Stimulated activated CD4-positive, alpha-beta T cell treated with anti-CD3 and anti-CD28 coated beads, Interleukin-2, amount 100 ng/mL, for 4 hours (primary cell): Measurements from ENCODE around the gene CYB561A3.

Experiments used
- DNase-seq: peaks from one replicate; pipeline ENCODE4 v3.0.0-alpha.2; 2020; ENCODE audit warnings: low read depth

CYB561A3 gene

GRCh38 chr11:61369372-61370348 is 8.0 kb upstream of the CYB561A3 start:
- DNase-seq: no peak

DNA sequence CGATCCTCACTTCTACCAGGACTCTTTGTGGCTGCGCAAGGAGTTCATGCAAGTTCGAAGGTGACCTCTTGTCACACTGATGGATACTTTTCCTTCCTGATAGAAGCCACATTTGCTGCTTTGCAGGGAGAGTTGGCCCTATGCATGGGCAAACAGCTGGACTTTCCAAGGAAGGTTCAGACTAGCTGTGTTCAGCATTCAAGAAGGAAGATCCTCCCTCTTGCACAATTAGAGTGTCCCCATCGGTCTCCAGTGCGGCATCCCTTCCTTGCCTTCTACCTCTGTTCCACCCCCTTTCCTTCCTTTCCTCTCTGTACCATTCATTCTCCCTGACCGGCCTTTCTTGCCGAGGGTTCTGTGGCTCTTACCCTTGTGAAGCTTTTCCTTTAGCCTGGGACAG is 7.0 kb upstream of the CYB561A3 start:
- DNase-seq: no peak

- no peak for DNase-seq
Measured at GRCh38 chr11:61367406-61367805, 5.7 kb upstream of the CYB561A3 start.

- no peak for DNase-seq
Measured at GRCh38 chr11:61364012-61364675, 2.5 kb upstream of the CYB561A3 start.

DNA sequence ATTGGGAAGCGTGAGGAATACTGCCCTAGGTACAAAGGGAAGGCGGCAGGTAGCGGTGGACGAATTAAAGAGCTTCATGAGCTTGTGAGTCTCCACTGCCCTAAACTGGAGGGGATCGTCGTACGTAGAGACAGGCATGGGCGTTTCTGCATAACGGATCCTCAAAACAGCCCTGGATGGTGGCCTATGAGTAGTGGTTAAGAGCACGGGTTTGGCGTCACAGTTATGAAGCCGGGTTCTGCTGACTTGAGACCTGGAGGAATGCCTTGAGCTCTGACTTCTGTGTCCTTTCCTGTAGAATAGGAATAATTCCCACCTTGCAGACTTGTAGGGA is 827 bp upstream of the CYB561A3 start:
- DNase-seq: peak; percentile 5

DNA sequence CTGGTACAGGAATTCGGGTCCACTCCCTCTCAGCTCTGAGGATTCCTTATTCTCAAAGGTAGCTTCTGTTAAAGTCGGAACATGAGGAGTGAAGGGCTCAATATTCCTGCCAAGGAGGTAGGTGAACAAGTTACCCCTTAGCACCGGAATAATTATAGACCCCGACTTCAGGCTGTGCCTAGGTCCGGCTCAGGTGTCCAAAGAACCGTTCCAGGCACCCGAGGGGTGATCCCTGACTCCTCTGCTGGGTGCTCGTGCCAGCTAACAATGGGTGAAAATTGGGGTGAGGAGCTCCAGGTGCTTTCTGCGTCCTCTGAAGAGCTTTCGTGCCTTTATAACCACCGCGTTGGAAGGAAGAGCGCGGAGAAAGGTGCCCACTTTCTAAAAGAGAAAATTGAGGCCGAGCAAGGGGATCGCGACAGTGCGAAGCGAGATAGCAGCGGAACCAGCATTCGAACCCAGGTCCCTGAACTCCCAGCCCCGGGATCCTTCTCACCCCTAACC is 393 bp downstream of the CYB561A3 start:
- no peak for DNase-seq

GRCh38 chr11:61359516-61359915 is 2.2 kb downstream of the CYB561A3 start:
- no peak for DNase-seq

DNA sequence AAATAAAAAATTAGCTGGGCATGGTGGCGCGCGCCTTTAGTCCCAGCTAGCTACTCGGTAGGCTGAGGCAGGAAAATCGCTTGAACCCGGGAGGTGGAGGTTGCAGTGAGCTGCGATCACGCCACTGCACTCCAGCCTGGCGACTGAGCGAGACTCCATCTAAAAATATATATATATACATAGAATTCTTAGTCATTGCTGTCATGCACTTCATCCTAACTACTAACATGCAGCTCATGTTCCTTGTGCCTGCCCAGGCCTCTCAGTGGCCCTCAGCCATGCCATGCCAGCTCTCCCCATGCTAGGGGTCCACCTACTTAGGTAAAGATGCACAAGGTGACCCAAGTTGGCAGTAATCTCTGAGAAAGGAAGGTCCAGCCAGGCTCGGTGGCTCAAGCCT is 3.1 kb downstream of the CYB561A3 start:
- no peak for DNase-seq

- DNase-seq: no peak
Measured at GRCh38 chr11:61357894-61358239, 3.8 kb downstream of the CYB561A3 start.

GRCh38 chr11:61357233-61357893 is 4.3 kb downstream of the CYB561A3 start:
- DNase-seq: no peak

DNA sequence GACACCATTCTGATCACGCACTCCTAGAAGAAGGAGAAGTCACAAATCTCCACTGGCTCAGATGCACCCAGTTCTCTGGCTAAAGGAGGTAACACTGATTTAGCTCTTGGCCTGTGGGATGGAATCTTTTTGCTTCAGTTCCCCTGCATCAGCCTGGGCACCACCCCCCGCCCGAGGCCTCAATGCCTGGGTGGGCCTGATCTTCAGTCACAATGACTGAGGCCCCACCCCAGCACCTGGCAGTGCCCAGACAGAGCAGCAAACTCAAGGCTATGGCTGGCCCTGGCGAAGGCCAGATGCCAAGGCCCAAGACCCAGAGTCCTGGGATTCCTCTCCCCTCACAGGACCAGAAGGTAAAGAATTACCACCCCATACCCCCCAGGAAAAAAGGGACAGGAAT is 5.0 kb downstream of the CYB561A3 start:
- no peak for DNase-seq

DNA sequence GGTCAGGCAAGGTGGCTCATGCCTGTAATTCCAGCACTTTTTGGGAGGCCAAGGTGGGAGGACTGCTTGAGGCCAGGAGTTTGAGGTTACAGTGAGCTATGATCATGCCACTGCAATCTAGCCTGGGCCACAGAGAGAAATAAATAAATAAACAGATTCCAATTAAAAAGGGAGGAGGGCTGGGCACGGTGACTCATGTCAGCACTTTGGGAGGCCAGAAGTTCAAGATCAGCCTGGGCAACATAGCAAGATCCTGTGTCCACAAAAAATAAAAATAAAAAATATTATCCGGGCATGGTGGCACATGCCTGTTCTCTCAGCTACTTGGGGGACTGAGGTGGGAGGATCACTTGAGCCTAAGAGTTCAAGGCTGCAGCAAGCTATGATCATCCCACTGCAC is 7.5 kb downstream of the CYB561A3 start:
- DNase-seq: no peak

GRCh38 chr11:61353131-61354067 is 8.3 kb downstream of the CYB561A3 start:
- DNase-seq: no peak

DNA sequence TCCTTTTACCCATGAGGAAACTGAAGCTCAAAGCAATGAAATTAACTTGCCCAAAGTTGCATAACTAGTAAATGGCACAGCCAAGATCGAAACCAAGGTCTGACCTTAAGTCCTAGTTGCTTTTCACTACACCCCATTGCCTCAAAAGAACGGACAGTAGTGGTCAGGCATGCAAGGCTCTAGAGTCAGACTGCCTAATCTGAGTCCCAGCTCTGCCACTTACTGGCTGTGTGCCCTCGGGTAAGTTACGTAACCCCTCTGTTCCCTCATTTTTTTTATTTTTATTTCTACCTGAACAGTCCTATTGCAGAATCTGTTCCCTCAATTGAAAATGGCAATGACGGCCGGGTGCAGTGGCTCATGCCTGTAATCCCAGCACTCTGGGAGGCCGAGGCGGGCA is 9.6 kb downstream of the CYB561A3 start:
- no peak for DNase-seq

DNA sequence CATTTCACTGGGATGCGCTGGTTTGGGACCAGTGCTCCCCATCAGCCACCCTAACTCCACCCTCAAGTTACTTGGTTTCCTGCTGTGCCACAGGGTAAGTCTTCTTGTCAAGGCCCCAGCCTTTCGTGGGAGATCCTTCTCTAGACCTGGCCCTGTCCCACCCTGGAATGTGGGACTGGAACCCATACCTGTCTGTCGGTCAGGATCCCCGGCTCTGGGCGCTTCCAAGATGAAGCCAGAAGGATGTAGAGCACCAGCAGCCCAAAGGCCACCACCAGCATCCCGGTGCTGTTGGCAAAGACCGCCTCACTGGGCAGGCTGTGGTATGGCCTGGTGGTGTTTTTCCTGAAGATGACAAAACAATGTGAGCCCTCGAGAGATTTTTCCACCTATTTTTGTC is 10.9 kb downstream of the CYB561A3 start:
- DNase-seq: no peak

DNA sequence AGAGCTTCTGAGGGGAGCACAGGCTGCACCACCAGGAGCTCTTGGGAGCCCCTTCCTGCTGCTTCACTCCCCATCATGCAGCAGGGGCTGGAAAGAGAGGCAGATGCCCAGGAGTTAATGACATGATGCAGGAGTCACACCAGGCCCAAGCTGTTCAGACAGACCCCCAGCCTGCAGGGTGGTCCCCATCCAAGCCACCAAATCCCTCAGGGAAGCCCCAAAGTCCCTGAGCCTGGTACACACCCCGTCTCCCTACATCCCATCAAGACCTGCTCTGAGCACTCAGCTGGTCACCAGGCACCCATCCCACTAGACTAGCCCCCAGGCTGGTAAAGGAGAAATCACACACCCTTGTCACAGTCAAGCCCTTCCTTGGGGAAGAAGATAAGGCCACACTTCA is 11.3 kb downstream of the CYB561A3 start:
- no peak for DNase-seq

DNA sequence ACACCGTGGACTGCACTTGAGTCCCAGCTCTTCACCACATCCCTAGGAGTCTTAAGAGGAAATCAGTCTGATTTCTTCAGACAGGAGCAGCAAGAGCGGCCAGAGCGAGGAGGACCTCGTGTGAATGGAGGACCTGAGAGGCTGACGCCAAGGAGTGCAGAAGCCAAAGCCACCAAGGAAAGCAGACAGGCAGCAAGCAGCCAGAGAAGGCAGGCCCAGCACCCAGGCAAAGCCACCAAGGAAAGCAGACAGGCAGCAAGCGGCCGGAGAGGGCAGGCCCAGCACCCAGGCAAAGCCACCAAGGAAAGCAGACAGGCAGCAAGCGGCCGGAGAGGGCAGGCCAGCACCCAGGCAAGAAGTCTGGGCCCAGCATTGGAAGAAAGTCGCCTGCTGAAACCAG is 11.8 kb downstream of the CYB561A3 start:
- DNase-seq: no peak

- no peak for DNase-seq
Measured at GRCh38 chr11:61349189-61349751, 12.4 kb downstream of the CYB561A3 start.

GRCh38 chr11:61347916-61348461 is 13.7 kb downstream of the CYB561A3 start:
- DNase-seq: no peak

DNA sequence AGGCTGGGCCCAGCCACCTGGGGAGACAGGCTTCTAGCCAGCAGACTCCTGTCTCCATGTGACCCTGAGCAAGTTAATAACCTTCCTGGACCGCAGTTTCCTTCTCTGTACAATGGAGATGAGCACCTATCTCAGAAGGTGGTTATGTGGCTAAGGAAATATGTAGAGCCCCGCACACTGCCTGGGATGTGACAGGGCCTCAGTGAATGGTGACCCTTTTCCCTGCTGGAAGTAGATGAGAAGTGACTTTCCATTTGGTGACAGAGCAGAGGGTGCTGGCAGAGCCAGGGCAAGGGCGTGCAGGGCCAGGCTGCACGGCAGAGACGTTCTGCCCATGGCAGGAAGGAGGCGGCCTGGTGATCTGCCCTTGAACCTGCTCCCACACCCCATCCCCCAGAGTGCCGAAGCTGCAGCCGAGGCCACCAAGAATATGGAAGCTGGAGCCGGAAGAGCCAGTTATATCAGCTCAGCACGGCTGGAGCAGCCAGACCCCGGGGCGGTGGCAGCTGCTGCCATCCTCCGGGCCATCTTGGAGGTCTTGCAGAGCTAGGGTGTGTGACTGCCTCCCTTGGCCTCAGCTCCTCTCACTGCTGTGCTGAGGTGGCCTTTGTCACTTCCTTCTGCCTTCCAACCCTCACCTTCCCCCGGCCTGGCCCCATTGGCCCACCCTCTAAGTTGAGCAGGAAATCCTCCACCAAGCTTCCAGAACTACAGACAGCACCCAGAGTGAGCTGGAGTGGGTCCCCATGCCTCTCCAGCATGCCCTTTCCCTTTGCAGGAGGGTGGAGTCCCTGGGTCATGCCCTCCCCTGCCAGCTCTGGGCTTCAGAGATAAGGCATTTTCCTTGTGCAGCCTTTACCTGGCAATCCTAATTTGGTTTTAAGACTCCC is 15.5 kb downstream of the CYB561A3 start:
- no peak for DNase-seq
